ENCODE results near the gene RPN1. TPM values are rescaled to one million over a fixed set of nuclear protein-coding genes. Genes with fewer than 3 reads are reported as not detected.

Gene RPN1
- total and polyA plus RNA-seq, 2 of the 8 experiments (the other 6 are each of a cell fraction or from before 2014, with no cell fraction given) = 165 to 211 TPM

- TF ChIP-seq TCF12 (IDR thresholded peaks at IDR 0.05; ENCODE audit: low read depth, low read length) (no peak), BACH1 (IDR thresholded peaks at IDR 0.05; ENCODE audit: low read length) (no peak), CHD7 (IDR thresholded peaks at IDR 0.05; ENCODE audit: insufficient replicate concordance, low read length) (no peak), SP4 (IDR thresholded peaks at IDR 0.05; ENCODE audit: low read length) (no peak), CBX5 (IDR thresholded peaks at IDR 0.05; ENCODE audit: low read depth, low read length) (no peak), POLR2A (IDR thresholded peaks at IDR 0.05; ENCODE audit: control extremely low read depth in 1 of 2, low read depth in 2 of 2, low read length in 2 of 2) (no peak), KDM4A (IDR thresholded peaks at IDR 0.05; ENCODE audit: low read depth, low read length, severe bottlenecking) (no peak), NRF1 (IDR thresholded peaks at IDR 0.05; ENCODE audit: low read depth, low read length) (no peak)
Observed at GRCh38 chr3:128632301-128632700, 18.3 kb downstream of the RPN1 start (continued).
